GM21737 (cell line): ENCODE results near the gene CD300LB.

Experiments
- ATAC-seq: cut with Tn5 transposase; IDR thresholded peaks from one replicate; pipeline ENCODE4 v1.9.1; 2021; ENCODE audit warnings: mild to moderate bottlenecking, moderate library complexity; ENCODE audit not compliant: unreplicated experiment

Gene CD300LB

GRCh38 chr17:74550602-74551001 lies 19.3 kb upstream of the CD300LB start:
- no peak for ATAC-seq

GRCh38 chr17:74549343-74549742 lies 18.1 kb upstream of the CD300LB start:
- no peak for ATAC-seq

- no peak for ATAC-seq
These were observed 16.5 kb upstream of the CD300LB start for GRCh38 chr17:74547736-74548135.

GRCh38 chr17:74547264-74547663 lies 16.0 kb upstream of the CD300LB start:
- ATAC-seq: no peak

- ATAC-seq: no peak
These were observed 15.3 kb upstream of the CD300LB start for GRCh38 chr17:74546586-74546985.

GRCh38 chr17:74545843-74546230 lies 14.6 kb upstream of the CD300LB start, which contains the start of gene CD300C:
Gene CD300C (minus strand): TSS chr17:74546115. CDS start chr17:74545782, 333 bp downstream.
- no peak for ATAC-seq

- no peak for ATAC-seq
These were observed 13.9 kb upstream of the CD300LB start for GRCh38 chr17:74544991-74545842.

GRCh38 chr17:74543891-74544760 lies 12.9 kb upstream of the CD300LB start:
- no peak for ATAC-seq

- no peak for ATAC-seq
These were observed 12.1 kb upstream of the CD300LB start for GRCh38 chr17:74543406-74543805.

GRCh38 chr17:74542727-74543383 lies 11.6 kb upstream of the CD300LB start:
- no peak for ATAC-seq

GRCh38 chr17:74542166-74542565 lies 10.9 kb upstream of the CD300LB start:
- no peak for ATAC-seq

- no peak for ATAC-seq
These were observed 10.2 kb upstream of the CD300LB start for GRCh38 chr17:74541176-74542111.

- ATAC-seq: no peak
These were observed 8.1 kb upstream of the CD300LB start for GRCh38 chr17:74539281-74539820.

- ATAC-seq: no peak
These were observed 5.6 kb upstream of the CD300LB start for GRCh38 chr17:74536890-74537289.

GRCh38 chr17:74532115-74532514 lies 840 bp upstream of the CD300LB start:
- ATAC-seq: no peak

GRCh38 chr17:74530831-74531150 lies 484 bp downstream of the CD300LB start:
- ATAC-seq: no peak

- ATAC-seq: no peak
These were observed 2.0 kb downstream of the CD300LB start for GRCh38 chr17:74529243-74529642.

- ATAC-seq: peak; percentile 79
These were observed 2.6 kb downstream of the CD300LB start for GRCh38 chr17:74528491-74529199.

- no peak for ATAC-seq
These were observed 3.5 kb downstream of the CD300LB start for GRCh38 chr17:74527756-74528155.
